Measurements from ENCODE around the gene RASGRF1.

DNA sequence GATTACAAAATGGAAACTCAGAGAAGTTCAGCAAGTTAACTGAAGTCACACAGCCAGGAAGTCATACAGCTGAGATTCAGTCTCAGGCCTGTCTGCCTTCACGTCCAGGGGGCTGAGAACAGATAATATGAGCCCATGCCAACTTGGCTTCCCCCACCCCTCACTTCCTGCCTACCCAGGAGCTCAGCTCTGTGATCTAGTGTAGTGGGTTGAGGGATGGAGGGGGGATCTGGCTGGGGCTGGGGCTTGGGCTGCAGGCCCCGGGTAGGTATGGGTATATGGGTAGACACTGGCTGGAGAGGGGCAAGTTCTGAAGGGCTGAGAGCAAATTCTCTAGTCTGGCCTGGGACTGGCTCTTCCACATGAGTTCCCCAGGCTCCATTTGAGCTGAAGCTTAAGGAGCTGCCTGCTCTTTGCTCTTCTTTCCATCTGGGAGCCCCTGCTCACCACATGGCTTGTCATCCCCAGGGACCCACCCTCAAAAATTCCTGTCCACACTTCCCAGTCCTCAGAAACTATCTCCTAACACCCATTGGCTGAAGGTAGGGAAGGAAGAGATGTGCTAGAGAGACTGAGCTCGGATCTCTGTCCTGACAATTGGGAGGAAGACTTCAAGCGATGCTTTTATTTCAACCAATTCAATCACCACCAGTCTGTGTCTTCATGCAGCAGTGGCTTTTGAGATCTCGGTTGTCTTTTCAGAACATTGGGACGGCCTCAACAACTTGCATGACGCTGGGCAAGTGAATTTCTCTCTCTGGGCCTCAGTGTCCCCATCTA lies 2.0 kb downstream of the RASGRF1 start:
- TF ChIP-seq EZH2 (IDR thresholded peaks at IDR 0.05) (no peak), POLR2AphosphoS5 (IDR thresholded peaks at IDR 0.05; ENCODE audit: borderline replicate concordance, low read depth, low read length) (no peak)

Data from SK-N-MC (cell line).